ENCODE results near the gene TLE1. TPM values are rescaled to one million over a fixed set of nuclear protein-coding genes. Genes with fewer than 3 reads are reported as not detected.

TLE1 gene
- total and polyA plus RNA-seq, 10 of the 15 experiments (the other 5 are each of a cell fraction or from before 2014, with no cell fraction given): 0.04 to 0.23 (median 0.10) TPM; not detected in 6

- TF ChIP-seq ELK1 (IDR thresholded peaks at IDR 0.05; ENCODE audit: low read depth, low read length) (no peak), ZNF384 (IDR thresholded peaks at IDR 0.05; ENCODE audit: borderline replicate concordance, low read depth, low read length) (no peak), ATF2 (IDR thresholded peaks at IDR 0.05; ENCODE audit: low read length) (no peak), SKIL (IDR thresholded peaks at IDR 0.05; ENCODE audit: low read depth, poor library complexity, severe bottlenecking) (no peak), TARDBP (IDR thresholded peaks at IDR 0.05; ENCODE audit: borderline replicate concordance) (no peak)
These were observed 54.3 kb downstream of the TLE1 start (continued) for GRCh38 chr9:81634915-81635516.

Data from GM12878 (cell line).